Neural cell (in vitro differentiated cells): ENCODE results near the gene GDPD3. TPM values are rescaled to one million over a fixed set of nuclear protein-coding genes. Genes with fewer than 3 reads are reported as not detected.

Experiments
- H2AFZ ChIP-seq: fragments of 200-600, 300-800 bp; sonication (generic), shearing (Covaris generic); 2 replicates; pipeline ENCODE4 v1.6.0; 2014; ENCODE audit warnings: low read depth, mild to moderate bottlenecking, antibody characterized with exemption, low read length, moderate library complexity
- H3F3A ChIP-seq: fragments of 200-600 bp; shearing (Covaris generic); 2 replicates; pipeline ENCODE4 v1.6.1; 2016; ENCODE audit warnings: mild to moderate bottlenecking, moderate library complexity, mixed read lengths, antibody characterized with exemption, low read length; ENCODE audit not compliant: insufficient read depth, poor library complexity, severe bottlenecking
- H3K27ac ChIP-seq: fragments of 200-600, 300-800 bp; sonication (generic), shearing (Covaris generic); 2 replicates; pipeline ENCODE4 v1.5.1; 2014; ENCODE audit warnings: mild to moderate bottlenecking, low read length, moderate library complexity
- H3K27me3 ChIP-seq: fragments of 300-800, 200-600 bp; sonication (generic), shearing (Covaris generic); 2 replicates; pipeline ENCODE4 v1.6.0; 2014; ENCODE audit warnings: mild to moderate bottlenecking, low read depth, low read length, moderate library complexity; ENCODE audit not compliant: insufficient read depth
- H3K36me3 ChIP-seq: fragments of 300-800, 200-600 bp; sonication (generic), shearing (Covaris generic); 2 replicates; pipeline ENCODE4 v1.5.1; 2014; ENCODE audit warnings: mild to moderate bottlenecking, antibody characterized with exemption, low read length, moderate library complexity; ENCODE audit not compliant: insufficient read depth
- H3K4me2 ChIP-seq: fragments of 300-800, 200-600 bp; sonication (generic), shearing (Covaris generic); 2 replicates; pipeline ENCODE4 v1.6.0; 2014; ENCODE audit warnings: mild to moderate bottlenecking, low read length
- H3K4me3 ChIP-seq: fragments of 300-800, 200-600 bp; sonication (generic), shearing (Covaris generic); 2 replicates; pipeline ENCODE4 v1.5.1; 2014; ENCODE audit warnings: mild to moderate bottlenecking, low read length, moderate library complexity
- H3K79me2 ChIP-seq: fragments of 200-600 bp; shearing (Covaris generic); replicated peaks from 2 replicates; pipeline ENCODE4 v1.6.0; 2014; ENCODE audit warnings: mild to moderate bottlenecking, low read length, moderate library complexity; ENCODE audit not compliant: insufficient read depth
- H3K9ac ChIP-seq: fragments of 300-800, 200-600 bp; sonication (generic), shearing (Covaris generic); 2 replicates; pipeline ENCODE4 v1.6.1; 2016; ENCODE audit warnings: mild to moderate bottlenecking, low read length, mixed read lengths
- H3K9me2 ChIP-seq: fragments of 200-600 bp; shearing (Covaris generic); 2 replicates; pipeline ENCODE4 v1.6.1; 2016; ENCODE audit warnings: mild to moderate bottlenecking, low read length, mixed read lengths; ENCODE audit not compliant: insufficient read depth
- H3K9me3 ChIP-seq: fragments of 200-600, 300-800 bp; sonication (generic), shearing (Covaris generic); 2 replicates; pipeline ENCODE4 v1.6.1; 2016; ENCODE audit warnings: mild to moderate bottlenecking, mixed run types, low read length, moderate library complexity, mixed read lengths
- H4K20me1 ChIP-seq: fragments of 200-600 bp; shearing (Covaris generic); 2 replicates; pipeline ENCODE4 v1.6.1; 2016; ENCODE audit warnings: mild to moderate bottlenecking, mixed run types; ENCODE audit not compliant: insufficient read depth
- EP300 ChIP-seq: fragments of 450-650 bp; conservative IDR thresholded peaks from 2 replicates; pipeline ENCODE4 v1.6.1; 2014; ENCODE audit warnings: antibody characterized with exemption, mild to moderate bottlenecking, moderate library complexity; ENCODE audit not compliant: poor library complexity, severe bottlenecking
- EZH2 ChIP-seq: fragments of 200-600, 300-800 bp; shearing (Covaris generic), sonication (generic); IDR thresholded peaks from 2 replicates; pipeline ENCODE4 v1.6.1; 2014; ENCODE audit warnings: antibody characterized with exemption, low read length, borderline replicate concordance, mild to moderate bottlenecking; ENCODE audit not compliant: insufficient read depth, poor library complexity, severe bottlenecking
- MXI1 ChIP-seq: fragments of 450-650 bp; conservative IDR thresholded peaks from 2 replicates; pipeline ENCODE4 v1.6.1; 2014; ENCODE audit warnings: antibody characterized with exemption, mild to moderate bottlenecking; ENCODE audit not compliant: poor library complexity, severe bottlenecking
- POLR2AphosphoS5 ChIP-seq: IDR thresholded peaks from 2 replicates; pipeline ENCODE4 v1.6.1; 2012
- RAD21 ChIP-seq: fragments of 450-650 bp; conservative IDR thresholded peaks from 2 replicates; pipeline ENCODE4 v1.6.1; 2014; ENCODE audit warnings: antibody characterized with exemption, mild to moderate bottlenecking, moderate library complexity
- SMC3 ChIP-seq: fragments of 450-650 bp; conservative IDR thresholded peaks from 2 replicates; pipeline ENCODE4 v1.6.1; 2014; ENCODE audit warnings: antibody characterized with exemption, mild to moderate bottlenecking, moderate library complexity; ENCODE audit not compliant: poor library complexity
- TAF1 ChIP-seq: IDR thresholded peaks from 2 replicates; pipeline ENCODE4 v1.6.1; 2012; ENCODE audit warnings: low read depth
- polyA plus RNA-seq: library from polyadenylated mRNA; depleted of rRNA; stranded (reverse); fragments of >200 nt; gene quantifications from 2 replicates; pipeline ENCODE4 v1.2.3, GENCODE V29; 2014
- TF ChIP-seq, protein P1 (sequence below): IDR thresholded peaks from 2 replicates; pipeline ENCODE4 v1.6.1; 2012; ENCODE audit warnings: borderline replicate concordance
- TF ChIP-seq, protein P2 (sequence below): fragments of 450-650 bp; IDR thresholded peaks from 2 replicates; pipeline ENCODE4 v1.5.1; 2014; ENCODE audit warnings: antibody characterized with exemption, mild to moderate bottlenecking, moderate library complexity; ENCODE audit not compliant: poor library complexity, severe bottlenecking

Gene GDPD3
- polyA plus RNA-seq, 1 donor from 2014 or later, result 2.7 TPM

DNA sequence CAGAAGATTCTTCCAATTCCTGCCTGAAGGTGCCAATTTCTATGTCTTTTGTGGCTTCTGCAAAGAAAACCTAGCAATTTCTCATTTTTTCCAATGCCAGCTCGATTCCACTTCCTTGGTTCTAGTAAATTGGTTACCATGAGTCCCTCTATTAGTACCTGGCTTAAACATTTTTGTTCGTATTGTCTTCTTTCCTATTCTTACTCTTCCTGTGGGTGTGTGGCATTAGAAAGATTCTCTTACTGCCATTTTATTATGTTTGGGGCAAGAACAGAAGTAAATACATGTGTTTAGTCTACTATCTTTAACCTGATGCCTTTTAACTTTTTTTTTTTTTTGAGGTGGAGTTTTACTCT, 30.0 kb upstream of the GDPD3 start:
- TF ChIP-seq SMC3, result no peak
- TF ChIP-seq RAD21, result no peak
- TF ChIP-seq TAF1, result no peak
- no peak for TF ChIP-seq POLR2AphosphoS5
- TF ChIP-seq EP300, result no peak
- TF ChIP-seq MXI1, result no peak
- TF ChIP-seq, protein P1, sequence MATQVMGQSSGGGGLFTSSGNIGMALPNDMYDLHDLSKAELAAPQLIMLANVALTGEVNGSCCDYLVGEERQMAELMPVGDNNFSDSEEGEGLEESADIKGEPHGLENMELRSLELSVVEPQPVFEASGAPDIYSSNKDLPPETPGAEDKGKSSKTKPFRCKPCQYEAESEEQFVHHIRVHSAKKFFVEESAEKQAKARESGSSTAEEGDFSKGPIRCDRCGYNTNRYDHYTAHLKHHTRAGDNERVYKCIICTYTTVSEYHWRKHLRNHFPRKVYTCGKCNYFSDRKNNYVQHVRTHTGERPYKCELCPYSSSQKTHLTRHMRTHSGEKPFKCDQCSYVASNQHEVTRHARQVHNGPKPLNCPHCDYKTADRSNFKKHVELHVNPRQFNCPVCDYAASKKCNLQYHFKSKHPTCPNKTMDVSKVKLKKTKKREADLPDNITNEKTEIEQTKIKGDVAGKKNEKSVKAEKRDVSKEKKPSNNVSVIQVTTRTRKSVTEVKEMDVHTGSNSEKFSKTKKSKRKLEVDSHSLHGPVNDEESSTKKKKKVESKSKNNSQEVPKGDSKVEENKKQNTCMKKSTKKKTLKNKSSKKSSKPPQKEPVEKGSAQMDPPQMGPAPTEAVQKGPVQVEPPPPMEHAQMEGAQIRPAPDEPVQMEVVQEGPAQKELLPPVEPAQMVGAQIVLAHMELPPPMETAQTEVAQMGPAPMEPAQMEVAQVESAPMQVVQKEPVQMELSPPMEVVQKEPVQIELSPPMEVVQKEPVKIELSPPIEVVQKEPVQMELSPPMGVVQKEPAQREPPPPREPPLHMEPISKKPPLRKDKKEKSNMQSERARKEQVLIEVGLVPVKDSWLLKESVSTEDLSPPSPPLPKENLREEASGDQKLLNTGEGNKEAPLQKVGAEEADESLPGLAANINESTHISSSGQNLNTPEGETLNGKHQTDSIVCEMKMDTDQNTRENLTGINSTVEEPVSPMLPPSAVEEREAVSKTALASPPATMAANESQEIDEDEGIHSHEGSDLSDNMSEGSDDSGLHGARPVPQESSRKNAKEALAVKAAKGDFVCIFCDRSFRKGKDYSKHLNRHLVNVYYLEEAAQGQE, result no peak
- H3K4me3 ChIP-seq, result no peak overlapping the region
- H4K20me1 ChIP-seq, result no peaks in the 10 kb centered on the region
- no peaks in the 10 kb centered on the region for H3K79me2 ChIP-seq
- H3K36me3 ChIP-seq, result no peaks in the 10 kb centered on the region
- H3K27ac ChIP-seq, result no peak overlapping the region
- H3K4me2 ChIP-seq, result no peak overlapping the region
- no peaks in the 10 kb centered on the region for H3K27me3 ChIP-seq
- H3K9me2 ChIP-seq, result no peaks in the 10 kb centered on the region
- no peak overlapping the region for H2AFZ ChIP-seq
- H3K9me3 ChIP-seq, result no peaks in the 10 kb centered on the region
- no peaks in the 10 kb centered on the region for H3F3A ChIP-seq
- no peak overlapping the region for H3K9ac ChIP-seq

DNA sequence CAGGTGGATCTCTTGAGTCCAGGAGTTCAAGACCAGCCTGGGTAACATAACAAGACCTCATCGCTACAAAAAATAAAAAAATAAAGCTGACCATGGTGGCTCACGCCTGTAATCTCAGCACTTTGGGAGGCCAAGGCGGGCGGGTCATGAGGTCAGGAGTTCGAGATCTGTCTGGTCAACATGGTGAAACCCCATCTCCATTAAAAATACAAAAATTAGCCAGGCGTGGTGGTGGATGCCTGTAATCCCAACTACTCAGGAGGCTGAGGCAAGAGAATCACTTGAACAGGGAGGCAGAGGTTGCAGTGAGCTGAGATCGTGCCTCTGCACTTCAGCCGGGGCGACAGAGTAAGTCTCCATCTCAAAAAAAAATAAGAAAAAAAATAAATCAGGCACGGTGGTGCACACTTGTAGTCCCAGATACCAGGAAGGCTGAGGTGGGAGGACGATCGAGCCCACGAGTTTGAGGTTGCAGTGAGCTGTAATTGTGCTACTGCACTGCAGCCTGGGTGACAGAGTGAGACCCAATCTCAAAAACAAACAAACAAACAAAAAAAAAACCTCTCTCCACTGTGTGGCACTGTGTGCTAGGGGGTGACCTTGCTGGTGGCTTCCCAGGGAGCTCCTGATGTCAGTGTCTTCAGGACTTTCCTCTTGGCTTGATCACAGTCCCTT, 29.5 kb upstream of the GDPD3 start:
- no peak overlapping the region for H3K4me3 ChIP-seq
- no peak overlapping the region for H3K9ac ChIP-seq
- no peaks in the 10 kb centered on the region for H4K20me1 ChIP-seq
- no peak overlapping the region for H2AFZ ChIP-seq
- TF ChIP-seq EP300 (no peak), RAD21 (no peak), MXI1 (no peak), EZH2 (no peak), TAF1 (no peak), SMC3 (no peak), POLR2AphosphoS5 (no peak)
- TF ChIP-seq, protein P2, sequence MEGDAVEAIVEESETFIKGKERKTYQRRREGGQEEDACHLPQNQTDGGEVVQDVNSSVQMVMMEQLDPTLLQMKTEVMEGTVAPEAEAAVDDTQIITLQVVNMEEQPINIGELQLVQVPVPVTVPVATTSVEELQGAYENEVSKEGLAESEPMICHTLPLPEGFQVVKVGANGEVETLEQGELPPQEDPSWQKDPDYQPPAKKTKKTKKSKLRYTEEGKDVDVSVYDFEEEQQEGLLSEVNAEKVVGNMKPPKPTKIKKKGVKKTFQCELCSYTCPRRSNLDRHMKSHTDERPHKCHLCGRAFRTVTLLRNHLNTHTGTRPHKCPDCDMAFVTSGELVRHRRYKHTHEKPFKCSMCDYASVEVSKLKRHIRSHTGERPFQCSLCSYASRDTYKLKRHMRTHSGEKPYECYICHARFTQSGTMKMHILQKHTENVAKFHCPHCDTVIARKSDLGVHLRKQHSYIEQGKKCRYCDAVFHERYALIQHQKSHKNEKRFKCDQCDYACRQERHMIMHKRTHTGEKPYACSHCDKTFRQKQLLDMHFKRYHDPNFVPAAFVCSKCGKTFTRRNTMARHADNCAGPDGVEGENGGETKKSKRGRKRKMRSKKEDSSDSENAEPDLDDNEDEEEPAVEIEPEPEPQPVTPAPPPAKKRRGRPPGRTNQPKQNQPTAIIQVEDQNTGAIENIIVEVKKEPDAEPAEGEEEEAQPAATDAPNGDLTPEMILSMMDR, result no peak
- TF ChIP-seq, protein P1, result no peak
- H3K36me3 ChIP-seq, result no peaks in the 10 kb centered on the region
- H3K9me3 ChIP-seq, result no peaks in the 10 kb centered on the region
- no peaks in the 10 kb centered on the region for H3K79me2 ChIP-seq
- H3K27me3 ChIP-seq, result no peaks in the 10 kb centered on the region
- no peaks in the 10 kb centered on the region for H3F3A ChIP-seq
- H3K9me2 ChIP-seq, result no peaks in the 10 kb centered on the region
- H3K27ac ChIP-seq, result no peak overlapping the region
- no peak overlapping the region for H3K4me2 ChIP-seq
